Kidney epithelial cell (primary cell): ENCODE data around the gene PHYKPL. TPM values are rescaled to one million over a fixed set of nuclear protein-coding genes. Genes with fewer than 3 reads are reported as not detected.

Experiments used
- DNase-seq: peaks from one replicate; pipeline ENCODE4 v3.0.0-alpha.2; 2010; ENCODE audit warnings: low read depth
- H3K27me3 ChIP-seq: 2 replicates; pipeline ENCODE4 v1.6.0; 2011; ENCODE audit warnings: low read length; ENCODE audit not compliant: control insufficient read depth, insufficient read depth
- H3K36me3 ChIP-seq: 2 replicates; pipeline ENCODE4 v1.5.1; 2011; ENCODE audit warnings: low read length; ENCODE audit not compliant: control insufficient read depth, insufficient read depth
- H3K4me3 ChIP-seq: 2 replicates; pipeline ENCODE4 v1.5.1; 2011; ENCODE audit warnings: low read depth, mild to moderate bottlenecking, control low read depth, low read length
- CTCF ChIP-seq: IDR thresholded peaks from 2 replicates; pipeline ENCODE4 v1.5.1; 2011; ENCODE audit warnings: mild to moderate bottlenecking, moderate library complexity, low read length, control low read depth, inconsistent platforms; ENCODE audit not compliant: insufficient read depth, poor library complexity, severe bottlenecking
- total RNA-seq: library from RNA; depleted of rRNA; stranded (reverse); fragments of >200 nt; gene quantifications from 2 replicates; pipeline ENCODE4 v1.2.3, GENCODE V29; 2015

Gene PHYKPL
- total RNA-seq, 1 donor from 2014 or later: 18.7 TPM

- no peak overlapping the region for H3K4me3 ChIP-seq
- no peak for DNase-seq
- H3K27me3 ChIP-seq: no peaks in the 10 kb centered on the region
- peaks cover 21% of the 10 kb centered on the region for H3K36me3 ChIP-seq
- TF ChIP-seq CTCF: no peak
Measured at GRCh38 chr5:178211095-178212048, 21.2 kb downstream of the PHYKPL start.

- Histone ChIP-seq H3K4me3 (no peak overlapping the region), H3K27me3 (no peaks in the 10 kb centered on the region), H3K36me3 (peaks cover 22% of the 10 kb centered on the region)
- no peak for TF ChIP-seq CTCF
- no peak for DNase-seq
Measured at GRCh38 chr5:178210686-178211085, 21.9 kb downstream of the PHYKPL start.

GRCh38 chr5:178210073-178210535 lies 22.5 kb downstream of the PHYKPL start:
- Histone ChIP-seq H3K36me3 (peaks cover 22% of the 10 kb centered on the region), H3K27me3 (no peaks in the 10 kb centered on the region), H3K4me3 (no peak overlapping the region)
- TF ChIP-seq CTCF: no peak
- DNase-seq: no peak

GRCh38 chr5:178209334-178210072 lies 23.1 kb downstream of the PHYKPL start:
- Histone ChIP-seq H3K4me3 (no peak overlapping the region), H3K36me3 (peaks cover 20% of the 10 kb centered on the region), H3K27me3 (no peaks in the 10 kb centered on the region)
- no peak for DNase-seq
- no peak for TF ChIP-seq CTCF

- DNase-seq: no peak
- peak; percentile 11 for TF ChIP-seq CTCF
- H3K36me3 ChIP-seq: peaks cover 16% of the 10 kb centered on the region
- H3K27me3 ChIP-seq: no peaks in the 10 kb centered on the region
- no peak overlapping the region for H3K4me3 ChIP-seq
Measured at GRCh38 chr5:178208540-178209227, 23.9 kb downstream of the PHYKPL start.
